Right lobe of liver (tissue), 6 donors: ENCODE data around the gene CNTN5. TPM values are rescaled to one million over a fixed set of nuclear protein-coding genes. Genes with fewer than 3 reads are reported as not detected.
A peak's percentile ranks its signal among the peaks of the same experiment; 100 is the strongest.

Experiments used
- ATAC-seq, 4 donors: fragments of 200-7000 bp; cut with Tn5 transposase; one replicate each; pipeline ENCODE4 v1.9.1; 2020; ENCODE audit warnings: mild to moderate bottlenecking in 4 of 4, moderate library complexity in 4 of 4
- DNase-seq, 3 donors: peaks; one replicate each; pipeline ENCODE4 v3.0.0-alpha.2; 2020
- H3K27ac ChIP-seq, 3 donors: fragments of 200-600 bp; one replicate each; pipeline ENCODE4 v1.8.0; 2022
- H3K27me3 ChIP-seq, 2 donors: fragments of 200-600 bp; one replicate each; pipeline ENCODE4 v1.8.0; 2022
- H3K36me3 ChIP-seq, 4 donors: fragments of 200-600 bp; sonication (generic) in 1 of 4; one replicate each; pipeline versions ENCODE4 v1.5.1 to v1.8.0; 2017 to 2022; ENCODE audit warnings: control low read depth in 1 of 4
- H3K4me1 ChIP-seq, 4 donors: fragments of 200-600 bp; sonication (generic) in 1 of 4; one replicate each; pipeline versions ENCODE4 v1.5.1 to v1.8.0; 2017 to 2022; ENCODE audit warnings: control low read depth in 1 of 4
- H3K4me3 ChIP-seq, 3 donors: fragments of 200-600 bp; one replicate each; pipeline ENCODE4 v1.8.0; 2022
- H3K9me3 ChIP-seq, 4 donors: fragments of 200-600 bp; sonication (generic) in 1 of 4; one replicate each; pipeline versions ENCODE4 v1.5.1 to v1.8.0; 2017 to 2022; ENCODE audit warnings: control low read depth in 1 of 4
- CTCF ChIP-seq, 4 donors: fragments of 200-600 bp in 3 of 4; fragments of 450-650 bp in 1 of 4; IDR thresholded peaks; one replicate each; pipeline versions ENCODE4 v1.5.1 to v1.8.0; 2016 to 2022; ENCODE audit warnings: antibody characterized with exemption in 4 of 4, mild to moderate bottlenecking in 2 of 4
- POLR2A ChIP-seq: fragments of 450-650 bp; IDR thresholded peaks from one replicate; pipeline ENCODE4 v1.6.1; 2017; ENCODE audit warnings: antibody characterized with exemption, mild to moderate bottlenecking
- WGBS: methylation state at CpG from one replicate; pipeline ENCODE4 v1.1.6; 2018; ENCODE audit warnings: low coverage, low lambda C conversion rate; ENCODE audit not compliant: insufficient coverage; ENCODE audit errors: missing lambda C conversion rate; 5-methylcytosine and 5-hydroxymethylcytosine counted together
- intact Hi-C, 2 donors: fragments of 100-400 bp; cut with DNase I; formaldehyde crosslinking; loops; one replicate each; pipeline versions ENCODE4 v1.11.2 to v1.14.1; 2022
- total RNA-seq, 6 experiments: library from RNA; depleted of rRNA in 2 of 6; stranded (reverse); fragments of >200 nt in 2 of 6; fragmentation: NEBNext Ultra II Directional in 3 of 6; extraction: Animal tissue kit (Norgen Biotek cat#: 25700) in 3 of 6; gene quantifications; one replicate each; pipeline versions ENCODE4 v1.1.0 to v1.2.4, GENCODE V29; 2016 to 2023
- donor health status: DM: no; HTN: yes; CAD: no.
- donor health status: DM: no; HTN: no; CAD: no.
- donor health status: DM: no; HTN: no; CAD: no.
- donor health status: DM: no; HTN: yes; CAD: no.
- donor health status: DM: no; HTN: yes; CAD: no.

The CNTN5 gene
- total RNA-seq, 6 experiments from 2014 or later = 0.13 to 0.19 TPM; not detected in 4

DNA sequence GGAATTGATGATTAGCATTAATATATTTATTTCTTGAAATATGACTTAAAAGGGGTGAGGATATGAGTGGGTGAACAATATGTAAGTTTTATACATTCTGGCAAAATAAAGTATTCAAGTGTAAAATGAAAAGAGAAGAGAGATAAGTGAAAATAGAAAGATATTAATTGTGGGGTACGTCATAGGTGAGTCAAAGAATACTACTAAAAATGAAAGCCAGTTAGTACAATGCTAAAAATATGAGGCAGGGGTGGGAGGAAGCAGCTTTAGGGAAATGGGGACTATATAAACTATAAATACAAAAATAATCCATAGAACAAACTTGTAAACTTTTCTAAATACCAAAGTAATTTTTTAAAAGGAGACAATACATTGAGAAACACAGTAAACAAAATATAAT lies 661.4 kb downstream of the CNTN5 start:
- TF ChIP-seq POLR2A = no peak
- no peak for TF ChIP-seq CTCF (IDR thresholded peaks at IDR 0.05)
- intact Hi-C loops = no loop called here
- Histone ChIP-seq H3K36me3 (no peaks in the 10 kb centered on the region), H3K9me3 (no peaks in the 10 kb centered on the region), H3K27me3 (no peaks in the 10 kb centered on the region), H3K4me3 (no peak overlapping the region), H3K4me1 (no peaks in the 10 kb centered on the region), H3K27ac (no peak overlapping the region)
- DNase-seq (no peak), ATAC-seq (no peak)
- WGBS = 50% methylated on average over 1 of the region's 1 CpG

GRCh38 chr11:99682646-99683045 lies 661.9 kb downstream of the CNTN5 start:
- H3K27me3 ChIP-seq = no peaks in the 10 kb centered on the region
- no peak for TF ChIP-seq POLR2A
- TF ChIP-seq CTCF (IDR thresholded peaks at IDR 0.05) = no peak
- DNase-seq = no peak
- no peak for ATAC-seq
- no peaks in the 10 kb centered on the region for H3K4me1 ChIP-seq
- WGBS = 43% methylated on average over 1 of the region's 1 CpG
- intact Hi-C loops = no loop called here
- H3K36me3 ChIP-seq = no peaks in the 10 kb centered on the region
- H3K4me3 ChIP-seq = no peak overlapping the region
- no peak overlapping the region for H3K27ac ChIP-seq
- H3K9me3 ChIP-seq = no peaks in the 10 kb centered on the region

DNA sequence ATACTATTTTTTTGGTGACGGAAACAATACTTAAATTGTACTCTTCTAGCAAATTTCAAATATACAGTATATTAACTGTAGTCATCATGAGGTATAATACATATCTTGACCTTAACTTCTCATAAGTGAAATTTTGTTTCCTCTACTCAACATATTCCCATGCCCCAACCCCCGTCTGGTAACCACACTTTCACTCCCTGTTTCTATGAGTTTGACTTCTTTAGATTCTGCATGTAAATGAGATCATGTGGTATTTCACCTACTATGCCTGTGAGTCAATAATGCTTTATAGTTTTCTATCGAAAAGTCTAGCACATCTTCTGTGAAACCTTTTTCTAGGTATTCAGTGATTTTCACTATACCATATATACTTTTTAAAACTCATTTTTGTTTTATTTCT lies 663.2 kb downstream of the CNTN5 start:
- ATAC-seq (no peak), DNase-seq (no peak)
- intact Hi-C loops = no loop called here
- Histone ChIP-seq H3K9me3 (no peaks in the 10 kb centered on the region), H3K27ac (no peak overlapping the region), H3K4me1 (no peaks in the 10 kb centered on the region), H3K36me3 (no peaks in the 10 kb centered on the region), H3K4me3 (no peak overlapping the region), H3K27me3 (no peaks in the 10 kb centered on the region)
- WGBS = 74% methylated on average over 3 of the region's 3 CpGs
- no peak for TF ChIP-seq CTCF (IDR thresholded peaks at IDR 0.05)
- no peak for TF ChIP-seq POLR2A

DNA sequence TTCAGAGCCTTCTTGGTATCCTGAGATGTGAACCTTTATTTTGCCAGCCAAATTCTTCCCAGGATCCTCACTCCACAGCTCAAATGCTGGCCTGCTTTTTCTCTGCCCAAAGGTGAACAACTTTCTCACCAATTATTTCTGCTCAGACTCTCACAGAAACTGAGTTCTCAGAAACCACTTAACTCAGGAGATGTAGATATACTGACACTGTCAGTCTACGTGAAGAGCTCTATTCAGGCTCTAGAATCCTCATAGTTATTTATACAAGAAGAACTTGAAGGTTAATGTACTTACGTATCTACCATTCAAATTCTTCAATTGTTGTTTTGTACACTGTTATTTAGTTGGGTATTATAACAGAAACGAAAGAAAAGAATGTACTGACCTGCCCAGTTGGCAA lies 666.1 kb downstream of the CNTN5 start:
- Histone ChIP-seq H3K27me3 (no peaks in the 10 kb centered on the region), H3K27ac (no peak overlapping the region), H3K9me3 (no peaks in the 10 kb centered on the region), H3K36me3 (no peaks in the 10 kb centered on the region), H3K4me1 (no peaks in the 10 kb centered on the region), H3K4me3 (no peak overlapping the region)
- intact Hi-C loops = no loop called here
- ATAC-seq (no peak), DNase-seq (no peak)
- 50% methylated on average over 3 of the region's 3 CpGs for WGBS
- no peak for TF ChIP-seq CTCF (IDR thresholded peaks at IDR 0.05)
- no peak for TF ChIP-seq POLR2A

DNA sequence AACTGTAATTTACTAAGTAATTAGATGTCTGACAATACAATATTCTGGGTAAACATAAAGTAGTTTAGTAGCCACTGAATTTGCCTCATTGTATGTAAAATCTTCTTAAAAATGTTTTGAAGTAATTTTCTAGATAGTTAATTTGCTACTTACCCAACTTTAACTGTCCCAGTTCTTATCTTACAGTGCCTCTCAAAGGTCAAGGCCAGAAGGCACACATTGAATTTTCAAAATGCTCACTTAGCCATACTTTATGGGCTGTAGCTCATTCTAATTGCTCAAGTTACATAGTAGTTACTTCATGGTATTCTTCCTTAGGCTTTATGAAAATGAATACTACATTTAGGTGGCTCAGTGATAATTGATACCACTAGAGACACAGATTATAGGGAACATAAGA lies 666.6 kb downstream of the CNTN5 start:
- peak; percentile 30 to 53 (median 46) for ATAC-seq
- no peaks in the 10 kb centered on the region for H3K4me1 ChIP-seq
- no peak overlapping the region for H3K4me3 ChIP-seq
- H3K36me3 ChIP-seq = no peaks in the 10 kb centered on the region
- intact Hi-C loops = no loop called here
- TF ChIP-seq POLR2A (no peak), CTCF (IDR thresholded peaks at IDR 0.05) (peak in 3 of 4 donors; percentile 19 to 46 (median 41))
- H3K27me3 ChIP-seq = no peaks in the 10 kb centered on the region
- H3K27ac ChIP-seq = no peak overlapping the region
- DNase-seq = no peak
- H3K9me3 ChIP-seq = no peaks in the 10 kb centered on the region
